ENCODE measurements around the gene SARS1.

The SARS1 gene

DNA sequence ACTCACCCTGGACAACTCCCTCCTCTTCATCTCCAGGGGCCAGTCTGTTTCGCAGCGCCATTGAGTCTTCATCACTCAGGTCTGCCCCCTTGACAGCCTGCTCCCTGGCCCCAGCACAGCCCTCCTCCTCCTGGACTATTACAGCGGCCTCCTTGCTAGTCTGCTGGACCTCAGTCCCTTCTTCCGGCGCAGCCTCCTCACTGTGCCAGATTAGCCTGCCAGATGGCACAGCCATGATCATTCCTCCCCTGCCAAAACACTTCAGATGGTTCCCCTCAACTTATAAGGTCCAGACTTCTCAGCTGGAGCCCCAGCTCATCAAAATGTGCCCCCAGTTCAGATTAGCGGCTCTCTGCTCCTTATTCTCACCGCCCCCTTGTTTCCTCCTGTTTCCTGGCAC lies 28.7 kb downstream of the SARS1 start:
- Histone ChIP-seq H4K20me1 (ENCODE audit: low read depth, low read length) (no peaks in the 10 kb centered on the region), H3K9me3 (ENCODE audit: insufficient read depth, low read length) (no peaks in the 10 kb centered on the region), H3K36me3 (ENCODE audit: low read length) (no peaks in the 10 kb centered on the region), H3K27me3 (ENCODE audit: low read length) (no peaks in the 10 kb centered on the region), H3K79me2 (ENCODE audit: insufficient read depth, low read length) (no peaks in the 10 kb centered on the region), H3K4me2 (ENCODE audit: low read depth, low read length, poor library complexity, severe bottlenecking) (no peak overlapping the region), H3K9me2 (replicated peaks; ENCODE audit: insufficient read depth, low read length) (no peaks in the 10 kb centered on the region), H3K9ac (ENCODE audit: low read length) (no peak overlapping the region), H3K4me3 (ENCODE audit: insufficient read depth, low read length, poor library complexity, severe bottlenecking) (no peak overlapping the region), H2AFZ (ENCODE audit: low read depth, low read length, severe bottlenecking) (no peak overlapping the region), H3F3A (ENCODE audit: insufficient read depth) (no peaks in the 10 kb centered on the region), H3K27ac (ENCODE audit: low read depth, low read length) (no peak overlapping the region)
- TF ChIP-seq EZH2phosphoT487 (conservative IDR thresholded peaks at IDR 0.05; ENCODE audit: low read length), result no peak
- no peak for TF ChIP-seq CTCF (IDR thresholded peaks at IDR 0.05; ENCODE audit: insufficient read depth, low read length, poor library complexity, severe bottlenecking)

DNA sequence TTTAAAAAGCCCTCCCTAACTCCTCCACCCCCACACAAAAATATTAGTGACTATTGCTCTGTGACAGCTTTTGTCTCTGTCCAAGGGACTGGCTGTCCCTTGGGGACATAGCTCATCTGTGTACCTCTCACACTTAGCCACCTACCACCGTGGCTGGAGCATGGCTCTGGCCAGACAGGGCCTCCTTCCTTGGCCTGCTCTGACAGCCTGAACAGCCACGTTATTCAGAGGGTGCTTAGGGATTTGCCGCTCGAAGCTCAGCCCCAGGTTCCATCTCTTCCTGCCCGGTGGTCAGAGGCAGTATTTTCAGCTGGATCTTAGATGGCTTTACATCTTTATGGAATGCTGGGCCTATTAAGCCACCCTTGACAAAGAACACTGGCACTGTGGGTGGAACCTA lies 29.5 kb downstream of the SARS1 start:
- Histone ChIP-seq H3K27me3 (ENCODE audit: low read length) (no peaks in the 10 kb centered on the region), H3F3A (ENCODE audit: insufficient read depth) (no peaks in the 10 kb centered on the region), H3K4me3 (ENCODE audit: insufficient read depth, low read length, poor library complexity, severe bottlenecking) (no peak overlapping the region), H4K20me1 (ENCODE audit: low read depth, low read length) (no peaks in the 10 kb centered on the region), H3K36me3 (ENCODE audit: low read length) (no peaks in the 10 kb centered on the region), H3K9ac (ENCODE audit: low read length) (no peak overlapping the region), H2AFZ (ENCODE audit: low read depth, low read length, severe bottlenecking) (no peak overlapping the region), H3K4me2 (ENCODE audit: low read depth, low read length, poor library complexity, severe bottlenecking) (no peak overlapping the region), H3K9me3 (ENCODE audit: insufficient read depth, low read length) (no peaks in the 10 kb centered on the region), H3K27ac (ENCODE audit: low read depth, low read length) (no peak overlapping the region), H3K79me2 (ENCODE audit: insufficient read depth, low read length) (no peaks in the 10 kb centered on the region), H3K9me2 (replicated peaks; ENCODE audit: insufficient read depth, low read length) (no peaks in the 10 kb centered on the region)
- TF ChIP-seq CTCF (IDR thresholded peaks at IDR 0.05; ENCODE audit: insufficient read depth, low read length, poor library complexity, severe bottlenecking) (no peak), EZH2phosphoT487 (conservative IDR thresholded peaks at IDR 0.05; ENCODE audit: low read length) (no peak)

- H3K4me2 ChIP-seq (ENCODE audit: low read depth, low read length, poor library complexity, severe bottlenecking), result no peak overlapping the region
- TF ChIP-seq EZH2phosphoT487 (conservative IDR thresholded peaks at IDR 0.05; ENCODE audit: low read length) (no peak), CTCF (IDR thresholded peaks at IDR 0.05; ENCODE audit: insufficient read depth, low read length, poor library complexity, severe bottlenecking) (no peak)
Observed at GRCh38 chr1:109243860-109244552, 30.3 kb downstream of the SARS1 start.

More at GRCh38 chr1:109243860-109244552, 30.3 kb downstream of the SARS1 start:
- Histone ChIP-seq H3K9ac (ENCODE audit: low read length) (no peak overlapping the region), H3K9me2 (replicated peaks; ENCODE audit: insufficient read depth, low read length) (no peaks in the 10 kb centered on the region), H4K20me1 (ENCODE audit: low read depth, low read length) (no peaks in the 10 kb centered on the region), H3F3A (ENCODE audit: insufficient read depth) (no peaks in the 10 kb centered on the region), H3K27me3 (ENCODE audit: low read length) (no peaks in the 10 kb centered on the region), H2AFZ (ENCODE audit: low read depth, low read length, severe bottlenecking) (no peak overlapping the region), H3K27ac (ENCODE audit: low read depth, low read length) (no peak overlapping the region), H3K79me2 (ENCODE audit: insufficient read depth, low read length) (no peaks in the 10 kb centered on the region), H3K36me3 (ENCODE audit: low read length) (no peaks in the 10 kb centered on the region), H3K4me3 (ENCODE audit: insufficient read depth, low read length, poor library complexity, severe bottlenecking) (no peak overlapping the region), H3K9me3 (ENCODE audit: insufficient read depth, low read length) (no peaks in the 10 kb centered on the region)

All from SU-DHL-6 (cell line).